GM23338 (cell line): ENCODE data around the gene DDX46. TPM values are rescaled to one million over a fixed set of nuclear protein-coding genes. Genes with fewer than 3 reads are reported as not detected.

Experiments used
- ATAC-seq: fragments of 200-7000 bp; cut with Tn5 transposase; 3 replicates; pipeline ENCODE4 v1.9.1; 2020
- DNase-seq: peaks from one replicate; pipeline ENCODE4 v3.0.0-alpha.2; 2015; ENCODE audit warnings: low spot score
- H2AFZ ChIP-seq: fragments of 200-600 bp; sonication (generic); 2 replicates; pipeline ENCODE4 v1.8.0; 2016; ENCODE audit warnings: antibody characterized with exemption, mild to moderate bottlenecking, moderate library complexity
- H3F3A ChIP-seq: fragments of 200-600 bp; sonication (generic); replicated peaks from 2 replicates; pipeline ENCODE4 v1.8.0; 2017; ENCODE audit warnings: antibody characterized with exemption, mixed run types, low read depth
- H3K27ac ChIP-seq: fragments of 200-600 bp; sonication (generic); 2 replicates; pipeline ENCODE4 v1.6.1; 2016; ENCODE audit warnings: low read depth
- H3K27me3 ChIP-seq: fragments of 200-600 bp; sonication (generic); 2 replicates; pipeline ENCODE4 v1.8.0; 2016; ENCODE audit warnings: mild to moderate bottlenecking, mixed run types, moderate library complexity; ENCODE audit not compliant: insufficient read depth
- H3K36me3 ChIP-seq: fragments of 200-600 bp; sonication (generic); 2 replicates; pipeline ENCODE4 v1.8.0; 2016; ENCODE audit warnings: mild to moderate bottlenecking; ENCODE audit not compliant: insufficient read depth
- H3K4me1 ChIP-seq: fragments of 200-600 bp; sonication (generic); 2 replicates; pipeline ENCODE4 v1.8.0; 2016; ENCODE audit warnings: mild to moderate bottlenecking, moderate library complexity; ENCODE audit not compliant: insufficient read depth
- H3K4me2 ChIP-seq: fragments of 200-600 bp; sonication (generic); 2 replicates; pipeline ENCODE4 v1.7.1; 2017; ENCODE audit warnings: mixed run types
- H3K4me3 ChIP-seq: fragments of 200-600 bp; sonication (generic); 2 replicates; pipeline ENCODE4 v1.6.1; 2016; ENCODE audit warnings: mixed run types
- H3K79me2 ChIP-seq: fragments of 200-600 bp; sonication (generic); replicated peaks from 2 replicates; pipeline ENCODE4 v1.8.0; 2017; ENCODE audit warnings: mild to moderate bottlenecking; ENCODE audit not compliant: insufficient read depth
- H3K9me2 ChIP-seq: fragments of 200-600 bp; sonication (generic); 2 replicates; pipeline ENCODE4 v1.8.0; 2017; ENCODE audit not compliant: insufficient read depth
- H4K20me1 ChIP-seq: fragments of 200-600 bp; sonication (generic); replicated peaks from 2 replicates; pipeline ENCODE4 v1.8.0; 2017; ENCODE audit warnings: mild to moderate bottlenecking; ENCODE audit not compliant: insufficient read depth
- H3K27ac Mint-ChIP-seq: 2 replicates; pipeline ENCODE4 v1.8.0; 2020; ENCODE audit warnings: inconsistent platforms, mild to moderate bottlenecking, moderate library complexity, mixed read lengths
- H3K27me3 Mint-ChIP-seq: 3 replicates; pipeline ENCODE4 v1.8.0; 2022; ENCODE audit warnings: low read depth, mild to moderate bottlenecking, moderate library complexity, mixed read lengths, inconsistent platforms; ENCODE audit not compliant: insufficient read depth, poor library complexity
- H3K36me3 Mint-ChIP-seq: 3 replicates; pipeline ENCODE4 v1.8.0; 2021; ENCODE audit warnings: low read depth, mild to moderate bottlenecking, inconsistent platforms, moderate library complexity, mixed read lengths
- H3K4me1 Mint-ChIP-seq: 3 replicates; pipeline ENCODE4 v1.8.0; 2020; ENCODE audit warnings: mild to moderate bottlenecking, inconsistent platforms, mixed read lengths
- H3K4me3 Mint-ChIP-seq: 3 replicates; pipeline ENCODE4 v1.8.0; 2021; ENCODE audit warnings: moderate library complexity, mild to moderate bottlenecking, inconsistent platforms, mixed read lengths
- H3K9me3 Mint-ChIP-seq: 3 replicates; pipeline ENCODE4 v1.8.0; 2020; ENCODE audit warnings: moderate library complexity, mild to moderate bottlenecking, inconsistent platforms, mixed read lengths
- CREB1 ChIP-seq: fragments of 250-450 bp; sonication (Bioruptor Pico); IDR thresholded peaks from 2 replicates; pipeline ENCODE4 v1.5.0; 2020; ENCODE audit warnings: low read depth, mild to moderate bottlenecking, moderate library complexity
- EZH2 ChIP-seq: fragments of 200-600 bp; sonication (generic); IDR thresholded peaks from one replicate; pipeline ENCODE4 v1.8.0; 2017; ENCODE audit warnings: antibody characterized with exemption, mild to moderate bottlenecking, low read depth; ENCODE audit not compliant: unreplicated experiment
- EZH2phosphoT487 ChIP-seq: fragments of 200-600 bp; sonication (generic); IDR thresholded peaks from one replicate; pipeline ENCODE4 v1.8.1; 2018; ENCODE audit warnings: antibody characterized with exemption; ENCODE audit not compliant: unreplicated experiment
- JUNB ChIP-seq: IDR thresholded peaks from one replicate; pipeline ENCODE4 v1.6.1; 2016; ENCODE audit warnings: antibody characterized with exemption; ENCODE audit not compliant: unreplicated experiment
- NANOG ChIP-seq: IDR thresholded peaks from 2 replicates; pipeline ENCODE4 v1.6.1; 2016; ENCODE audit warnings: antibody characterized with exemption, borderline replicate concordance
- POLR2AphosphoS5 ChIP-seq: IDR thresholded peaks from 2 replicates; pipeline ENCODE4 v1.6.1; 2016; ENCODE audit warnings: antibody characterized with exemption, low read depth
- STAT1 ChIP-seq: IDR thresholded peaks from one replicate; pipeline ENCODE4 v1.6.1; 2016; ENCODE audit warnings: antibody characterized with exemption; ENCODE audit not compliant: unreplicated experiment
- ZNF114 ChIP-seq: fragments of 250-450 bp; sonication (Bioruptor Pico); IDR thresholded peaks from 2 replicates; pipeline ENCODE4 v1.5.0; 2020; ENCODE audit warnings: mild to moderate bottlenecking, moderate library complexity
- ZNF331 ChIP-seq: fragments of 250-450 bp; sonication (Bioruptor Pico); IDR thresholded peaks from 2 replicates; pipeline ENCODE4 v1.5.0; 2020; ENCODE audit warnings: low read depth, mild to moderate bottlenecking, moderate library complexity
- polyA plus RNA-seq: library from polyadenylated mRNA; unstranded; fragments of >200 nt; fragmentation: Nextera tagmentation; extraction: Ambion mirVana; gene quantifications from 2 replicates; pipeline ENCODE4 v1.2.1, GENCODE V29; 2016
- total RNA-seq: library from RNA; depleted of rRNA; stranded (reverse); fragments of >200 nt; shearing (Covaris generic); gene quantifications from 2 replicates; pipeline ENCODE4 v1.2.3, GENCODE V29; 2014
- TF ChIP-seq, protein P1 (sequence below): fragments of 250-450 bp; sonication (Bioruptor Pico); IDR thresholded peaks from 2 replicates; pipeline ENCODE4 v1.5.0; 2020; ENCODE audit warnings: mild to moderate bottlenecking, moderate library complexity
- TF ChIP-seq, protein P2 (sequence below), 2 experiments: fragments of 200-600 bp in 1 of 2; sonication (generic) in 1 of 2; conservative IDR thresholded peaks; 2 replicates each; pipeline versions ENCODE4 v1.5.1 to v1.6.1; 2016 to 2017; ENCODE audit warnings: antibody characterized with exemption in 2 of 2, low read depth in 2 of 2, mild to moderate bottlenecking in 2 of 2, moderate library complexity in 1 of 2
- TF ChIP-seq, protein P3 (sequence below): IDR thresholded peaks from 2 replicates; pipeline ENCODE4 v1.6.1; 2016; ENCODE audit warnings: antibody characterized with exemption
- TF ChIP-seq, protein P4 (sequence below): IDR thresholded peaks from one replicate; pipeline ENCODE4 v1.6.1; 2018; ENCODE audit warnings: antibody characterized with exemption; ENCODE audit not compliant: unreplicated experiment

The DDX46 gene
- total and polyA plus RNA-seq, 2 experiments from 2014 or later = 85.6 to 91.4 TPM

DNA sequence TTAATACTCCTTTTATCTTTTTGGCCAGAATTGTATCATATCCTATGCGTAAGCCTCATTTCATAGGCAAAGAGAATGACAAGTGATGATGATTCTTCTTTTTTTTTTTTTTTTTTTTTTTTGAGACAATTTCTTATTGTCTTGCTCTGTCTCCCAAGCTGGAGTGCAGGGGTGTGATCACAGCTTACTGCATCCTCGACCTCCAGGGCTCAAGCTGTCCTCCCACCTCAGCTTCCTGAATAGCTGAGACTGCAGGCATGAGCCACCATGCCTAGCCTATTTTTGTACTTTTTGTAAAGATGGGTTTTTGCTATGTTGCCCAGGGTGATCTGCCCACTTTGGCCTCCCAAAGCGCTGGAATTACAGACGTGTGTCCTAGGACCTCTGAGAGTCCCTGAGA is 45.2 kb downstream of the DDX46 start:
- DNase-seq (no peak), ATAC-seq (no peak)
- H3K4me3 Mint-ChIP-seq = no peak overlapping the region
- no peaks in the 10 kb centered on the region for H3K9me2 ChIP-seq
- H3K9me3 Mint-ChIP-seq = no peaks in the 10 kb centered on the region
- no peaks in the 10 kb centered on the region; the same call in 1 of the 2 replicates for H3F3A ChIP-seq
- H3K4me3 ChIP-seq = no peak overlapping the region
- H4K20me1 ChIP-seq = peaks cover 14% of the 10 kb centered on the region
- H3K27me3 ChIP-seq = no peaks in the 10 kb centered on the region
- no peak overlapping the region for H3K4me2 ChIP-seq
- no peak for TF ChIP-seq STAT1
- no peak for TF ChIP-seq POLR2AphosphoS5
- TF ChIP-seq CREB1 (CRISPR knock-in tag) = no peak
- TF ChIP-seq, protein P1, sequence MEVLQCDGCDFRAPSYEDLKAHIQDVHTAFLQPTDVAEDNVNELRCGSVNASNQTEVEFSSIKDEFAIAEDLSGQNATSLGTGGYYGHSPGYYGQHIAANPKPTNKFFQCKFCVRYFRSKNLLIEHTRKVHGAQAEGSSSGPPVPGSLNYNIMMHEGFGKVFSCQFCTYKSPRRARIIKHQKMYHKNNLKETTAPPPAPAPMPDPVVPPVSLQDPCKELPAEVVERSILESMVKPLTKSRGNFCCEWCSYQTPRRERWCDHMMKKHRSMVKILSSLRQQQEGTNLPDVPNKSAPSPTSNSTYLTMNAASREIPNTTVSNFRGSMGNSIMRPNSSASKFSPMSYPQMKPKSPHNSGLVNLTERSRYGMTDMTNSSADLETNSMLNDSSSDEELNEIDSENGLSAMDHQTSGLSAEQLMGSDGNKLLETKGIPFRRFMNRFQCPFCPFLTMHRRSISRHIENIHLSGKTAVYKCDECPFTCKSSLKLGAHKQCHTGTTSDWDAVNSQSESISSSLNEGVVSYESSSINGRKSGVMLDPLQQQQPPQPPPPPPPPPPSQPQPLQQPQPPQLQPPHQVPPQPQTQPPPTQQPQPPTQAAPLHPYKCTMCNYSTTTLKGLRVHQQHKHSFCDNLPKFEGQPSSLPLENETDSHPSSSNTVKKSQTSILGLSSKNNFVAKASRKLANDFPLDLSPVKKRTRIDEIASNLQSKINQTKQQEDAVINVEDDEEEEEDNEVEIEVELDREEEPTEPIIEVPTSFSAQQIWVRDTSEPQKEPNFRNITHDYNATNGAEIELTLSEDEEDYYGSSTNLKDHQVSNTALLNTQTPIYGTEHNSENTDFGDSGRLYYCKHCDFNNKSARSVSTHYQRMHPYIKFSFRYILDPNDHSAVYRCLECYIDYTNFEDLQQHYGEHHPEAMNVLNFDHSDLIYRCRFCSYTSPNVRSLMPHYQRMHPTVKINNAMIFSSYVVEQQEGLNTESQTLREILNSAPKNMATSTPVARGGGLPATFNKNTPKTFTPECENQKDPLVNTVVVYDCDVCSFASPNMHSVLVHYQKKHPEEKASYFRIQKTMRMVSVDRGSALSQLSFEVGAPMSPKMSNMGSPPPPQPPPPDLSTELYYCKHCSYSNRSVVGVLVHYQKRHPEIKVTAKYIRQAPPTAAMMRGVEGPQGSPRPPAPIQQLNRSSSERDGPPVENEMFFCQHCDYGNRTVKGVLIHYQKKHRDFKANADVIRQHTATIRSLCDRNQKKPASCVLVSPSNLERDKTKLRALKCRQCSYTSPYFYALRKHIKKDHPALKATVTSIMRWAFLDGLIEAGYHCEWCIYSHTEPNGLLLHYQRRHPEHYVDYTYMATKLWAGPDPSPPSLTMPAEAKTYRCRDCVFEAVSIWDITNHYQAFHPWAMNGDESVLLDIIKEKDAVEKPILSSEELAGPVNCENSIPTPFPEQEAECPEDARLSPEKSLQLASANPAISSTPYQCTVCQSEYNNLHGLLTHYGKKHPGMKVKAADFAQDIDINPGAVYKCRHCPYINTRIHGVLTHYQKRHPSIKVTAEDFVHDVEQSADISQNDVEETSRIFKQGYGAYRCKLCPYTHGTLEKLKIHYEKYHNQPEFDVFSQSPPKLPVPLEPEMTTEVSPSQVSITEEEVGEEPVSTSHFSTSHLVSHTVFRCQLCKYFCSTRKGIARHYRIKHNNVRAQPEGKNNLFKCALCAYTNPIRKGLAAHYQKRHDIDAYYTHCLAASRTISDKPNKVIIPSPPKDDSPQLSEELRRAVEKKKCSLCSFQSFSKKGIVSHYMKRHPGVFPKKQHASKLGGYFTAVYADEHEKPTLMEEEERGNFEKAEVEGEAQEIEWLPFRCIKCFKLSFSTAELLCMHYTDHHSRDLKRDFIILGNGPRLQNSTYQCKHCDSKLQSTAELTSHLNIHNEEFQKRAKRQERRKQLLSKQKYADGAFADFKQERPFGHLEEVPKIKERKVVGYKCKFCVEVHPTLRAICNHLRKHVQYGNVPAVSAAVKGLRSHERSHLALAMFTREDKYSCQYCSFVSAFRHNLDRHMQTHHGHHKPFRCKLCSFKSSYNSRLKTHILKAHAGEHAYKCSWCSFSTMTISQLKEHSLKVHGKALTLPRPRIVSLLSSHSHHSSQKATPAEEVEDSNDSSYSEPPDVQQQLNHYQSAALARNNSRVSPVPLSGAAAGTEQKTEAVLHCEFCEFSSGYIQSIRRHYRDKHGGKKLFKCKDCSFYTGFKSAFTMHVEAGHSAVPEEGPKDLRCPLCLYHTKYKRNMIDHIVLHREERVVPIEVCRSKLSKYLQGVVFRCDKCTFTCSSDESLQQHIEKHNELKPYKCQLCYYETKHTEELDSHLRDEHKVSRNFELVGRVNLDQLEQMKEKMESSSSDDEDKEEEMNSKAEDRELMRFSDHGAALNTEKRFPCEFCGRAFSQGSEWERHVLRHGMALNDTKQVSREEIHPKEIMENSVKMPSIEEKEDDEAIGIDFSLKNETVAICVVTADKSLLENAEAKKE = no peak
- no peak for TF ChIP-seq EZH2
- no peak for TF ChIP-seq EZH2phosphoT487
- TF ChIP-seq, protein P2, sequence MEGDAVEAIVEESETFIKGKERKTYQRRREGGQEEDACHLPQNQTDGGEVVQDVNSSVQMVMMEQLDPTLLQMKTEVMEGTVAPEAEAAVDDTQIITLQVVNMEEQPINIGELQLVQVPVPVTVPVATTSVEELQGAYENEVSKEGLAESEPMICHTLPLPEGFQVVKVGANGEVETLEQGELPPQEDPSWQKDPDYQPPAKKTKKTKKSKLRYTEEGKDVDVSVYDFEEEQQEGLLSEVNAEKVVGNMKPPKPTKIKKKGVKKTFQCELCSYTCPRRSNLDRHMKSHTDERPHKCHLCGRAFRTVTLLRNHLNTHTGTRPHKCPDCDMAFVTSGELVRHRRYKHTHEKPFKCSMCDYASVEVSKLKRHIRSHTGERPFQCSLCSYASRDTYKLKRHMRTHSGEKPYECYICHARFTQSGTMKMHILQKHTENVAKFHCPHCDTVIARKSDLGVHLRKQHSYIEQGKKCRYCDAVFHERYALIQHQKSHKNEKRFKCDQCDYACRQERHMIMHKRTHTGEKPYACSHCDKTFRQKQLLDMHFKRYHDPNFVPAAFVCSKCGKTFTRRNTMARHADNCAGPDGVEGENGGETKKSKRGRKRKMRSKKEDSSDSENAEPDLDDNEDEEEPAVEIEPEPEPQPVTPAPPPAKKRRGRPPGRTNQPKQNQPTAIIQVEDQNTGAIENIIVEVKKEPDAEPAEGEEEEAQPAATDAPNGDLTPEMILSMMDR (conservative IDR thresholded peaks at IDR 0.05; ENCODE audit: low read depth in 2 of 2) = no peak
- TF ChIP-seq, protein P3, sequence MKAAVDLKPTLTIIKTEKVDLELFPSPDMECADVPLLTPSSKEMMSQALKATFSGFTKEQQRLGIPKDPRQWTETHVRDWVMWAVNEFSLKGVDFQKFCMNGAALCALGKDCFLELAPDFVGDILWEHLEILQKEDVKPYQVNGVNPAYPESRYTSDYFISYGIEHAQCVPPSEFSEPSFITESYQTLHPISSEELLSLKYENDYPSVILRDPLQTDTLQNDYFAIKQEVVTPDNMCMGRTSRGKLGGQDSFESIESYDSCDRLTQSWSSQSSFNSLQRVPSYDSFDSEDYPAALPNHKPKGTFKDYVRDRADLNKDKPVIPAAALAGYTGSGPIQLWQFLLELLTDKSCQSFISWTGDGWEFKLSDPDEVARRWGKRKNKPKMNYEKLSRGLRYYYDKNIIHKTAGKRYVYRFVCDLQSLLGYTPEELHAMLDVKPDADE = no peak
- TF ChIP-seq ZNF331 = no peak
- TF ChIP-seq, protein P4, sequence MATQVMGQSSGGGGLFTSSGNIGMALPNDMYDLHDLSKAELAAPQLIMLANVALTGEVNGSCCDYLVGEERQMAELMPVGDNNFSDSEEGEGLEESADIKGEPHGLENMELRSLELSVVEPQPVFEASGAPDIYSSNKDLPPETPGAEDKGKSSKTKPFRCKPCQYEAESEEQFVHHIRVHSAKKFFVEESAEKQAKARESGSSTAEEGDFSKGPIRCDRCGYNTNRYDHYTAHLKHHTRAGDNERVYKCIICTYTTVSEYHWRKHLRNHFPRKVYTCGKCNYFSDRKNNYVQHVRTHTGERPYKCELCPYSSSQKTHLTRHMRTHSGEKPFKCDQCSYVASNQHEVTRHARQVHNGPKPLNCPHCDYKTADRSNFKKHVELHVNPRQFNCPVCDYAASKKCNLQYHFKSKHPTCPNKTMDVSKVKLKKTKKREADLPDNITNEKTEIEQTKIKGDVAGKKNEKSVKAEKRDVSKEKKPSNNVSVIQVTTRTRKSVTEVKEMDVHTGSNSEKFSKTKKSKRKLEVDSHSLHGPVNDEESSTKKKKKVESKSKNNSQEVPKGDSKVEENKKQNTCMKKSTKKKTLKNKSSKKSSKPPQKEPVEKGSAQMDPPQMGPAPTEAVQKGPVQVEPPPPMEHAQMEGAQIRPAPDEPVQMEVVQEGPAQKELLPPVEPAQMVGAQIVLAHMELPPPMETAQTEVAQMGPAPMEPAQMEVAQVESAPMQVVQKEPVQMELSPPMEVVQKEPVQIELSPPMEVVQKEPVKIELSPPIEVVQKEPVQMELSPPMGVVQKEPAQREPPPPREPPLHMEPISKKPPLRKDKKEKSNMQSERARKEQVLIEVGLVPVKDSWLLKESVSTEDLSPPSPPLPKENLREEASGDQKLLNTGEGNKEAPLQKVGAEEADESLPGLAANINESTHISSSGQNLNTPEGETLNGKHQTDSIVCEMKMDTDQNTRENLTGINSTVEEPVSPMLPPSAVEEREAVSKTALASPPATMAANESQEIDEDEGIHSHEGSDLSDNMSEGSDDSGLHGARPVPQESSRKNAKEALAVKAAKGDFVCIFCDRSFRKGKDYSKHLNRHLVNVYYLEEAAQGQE = no peak
- TF ChIP-seq NANOG = no peak
- TF ChIP-seq ZNF114 (CRISPR knock-in tag) = no peak
- TF ChIP-seq JUNB = no peak
- peaks cover 2% of the 10 kb centered on the region for H3K79me2 ChIP-seq
- H3K27ac ChIP-seq = peak overlapping the region; percentile 4; the same call in 1 of the 2 replicates
- no peak overlapping the region for H3K27ac Mint-ChIP-seq
- no peaks in the 10 kb centered on the region for H3K4me1 ChIP-seq
- H3K27me3 Mint-ChIP-seq = no peaks in the 10 kb centered on the region
- H3K4me1 Mint-ChIP-seq = no peaks in the 10 kb centered on the region
- H3K36me3 Mint-ChIP-seq = peaks cover 52% of the 10 kb centered on the region
- peaks cover 32% of the 10 kb centered on the region for H3K36me3 ChIP-seq
- H2AFZ ChIP-seq = no peak overlapping the region
